Measurements from ENCODE around the gene IGFBP2.

The IGFBP2 gene

DNA sequence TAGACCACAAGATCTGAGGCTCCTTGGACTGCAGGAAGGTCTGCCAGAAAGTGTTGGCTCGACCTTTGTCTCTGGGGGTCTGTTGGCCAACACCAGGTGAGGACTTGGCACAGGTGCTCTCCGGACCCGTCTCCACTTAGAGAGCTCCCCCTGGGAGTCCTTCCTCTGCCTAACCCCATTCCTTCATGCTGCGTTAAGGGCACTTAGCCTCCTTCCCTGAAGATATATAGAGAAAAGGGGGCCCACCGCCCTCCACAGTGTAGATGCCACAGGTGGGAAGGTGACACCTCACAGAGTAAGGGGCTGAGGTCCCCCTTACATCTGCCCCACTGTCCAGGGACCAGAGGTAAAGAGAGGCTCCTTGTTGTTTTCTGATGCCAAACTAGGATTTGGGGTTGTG, 53.9 kb downstream of the IGFBP2 start:
- no peak for DNase-seq (ENCODE audit: low read depth)

DNA sequence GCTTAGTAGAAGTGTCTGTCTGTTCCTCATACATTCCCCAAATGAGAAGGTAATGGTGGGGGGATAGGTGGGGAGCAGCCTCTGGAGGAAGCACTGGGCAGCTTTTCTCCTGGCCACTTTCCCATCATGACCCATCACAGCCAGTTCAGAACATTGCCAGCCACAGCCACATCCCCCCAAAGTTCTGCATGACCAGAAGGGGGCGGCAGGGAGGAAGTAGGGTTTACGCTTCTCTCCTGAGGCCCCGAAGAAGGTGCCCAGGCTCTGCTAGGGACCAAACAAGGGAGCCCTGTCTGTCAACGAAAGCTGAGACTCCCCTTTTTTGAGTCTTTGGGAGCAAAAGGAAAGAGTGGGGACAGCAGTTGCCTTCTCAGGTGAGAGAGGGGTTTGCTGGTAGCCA, 54.4 kb downstream of the IGFBP2 start:
- DNase-seq (ENCODE audit: low read depth): no peak

DNA sequence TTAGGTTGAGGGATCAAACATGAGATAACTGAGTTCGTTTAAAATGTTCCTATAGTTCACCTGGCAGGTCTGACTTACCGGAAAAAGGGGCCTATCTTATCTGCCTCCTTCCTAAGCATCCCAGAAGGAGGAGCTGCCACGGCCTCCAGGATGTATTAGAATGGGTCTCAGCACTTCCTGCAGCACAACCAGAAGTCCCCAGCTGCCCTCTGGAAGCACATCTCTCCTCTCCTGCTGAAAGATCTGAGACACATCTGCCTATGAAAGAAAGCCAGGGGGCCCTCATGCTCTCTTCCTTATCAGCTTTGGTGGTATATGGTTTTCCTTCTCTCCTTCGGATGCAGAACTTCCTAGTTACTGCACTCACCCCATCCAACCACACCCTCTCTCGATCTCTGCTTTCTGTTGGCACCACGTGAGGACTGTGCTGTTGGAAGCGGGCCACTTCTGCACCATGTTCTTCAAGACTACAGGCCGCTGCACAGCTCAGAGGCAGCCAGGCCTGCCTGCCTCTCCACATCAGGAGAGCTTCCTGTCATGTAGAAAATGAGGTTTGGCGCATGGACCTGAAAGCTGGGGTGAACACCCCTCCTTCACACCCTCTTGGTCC, 55.6 kb downstream of the IGFBP2 start:
- DNase-seq (ENCODE audit: low read depth): no peak

DNA sequence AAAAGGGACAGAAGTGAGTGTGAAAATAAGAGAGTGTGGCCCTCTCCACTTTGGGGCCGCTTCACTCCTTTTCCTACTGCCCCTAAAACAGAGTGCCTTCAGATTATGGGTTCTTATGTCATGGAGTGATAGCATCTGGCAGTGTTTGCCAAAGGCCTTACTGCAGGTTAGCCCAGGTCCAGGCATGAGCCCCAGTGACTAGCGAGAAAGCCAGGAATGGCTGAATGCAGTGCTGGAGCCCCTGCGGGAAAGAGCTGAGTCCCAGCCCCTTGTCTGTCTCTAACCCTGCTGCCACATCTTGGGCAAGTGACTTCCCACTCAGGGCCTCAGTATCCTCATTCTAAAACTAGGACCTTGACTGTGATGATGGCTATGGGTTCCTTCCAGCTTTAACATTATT, 56.2 kb downstream of the IGFBP2 start:
- DNase-seq (ENCODE audit: low read depth): no peak

DNA sequence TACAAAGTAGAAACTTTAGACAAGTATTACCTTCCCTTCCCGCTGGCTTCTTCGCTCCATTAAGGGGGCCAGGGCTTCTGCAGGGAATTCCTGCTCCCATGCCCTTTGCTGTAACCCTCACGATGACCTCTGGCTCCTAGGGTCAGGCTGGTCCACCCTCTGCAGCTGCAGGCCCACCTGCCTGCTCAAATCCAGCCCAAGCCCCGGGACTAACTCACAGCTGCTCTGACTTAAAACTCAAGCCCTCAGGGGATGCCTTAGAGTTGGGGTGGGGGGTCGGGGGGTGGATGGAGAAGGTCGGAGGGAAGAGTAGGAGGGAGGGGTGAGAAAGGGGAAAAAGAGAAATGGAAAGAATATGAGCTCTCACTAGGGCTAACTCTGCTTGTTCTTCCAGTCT, 57.2 kb downstream of the IGFBP2 start:
- DNase-seq (ENCODE audit: low read depth): no peak

DNA sequence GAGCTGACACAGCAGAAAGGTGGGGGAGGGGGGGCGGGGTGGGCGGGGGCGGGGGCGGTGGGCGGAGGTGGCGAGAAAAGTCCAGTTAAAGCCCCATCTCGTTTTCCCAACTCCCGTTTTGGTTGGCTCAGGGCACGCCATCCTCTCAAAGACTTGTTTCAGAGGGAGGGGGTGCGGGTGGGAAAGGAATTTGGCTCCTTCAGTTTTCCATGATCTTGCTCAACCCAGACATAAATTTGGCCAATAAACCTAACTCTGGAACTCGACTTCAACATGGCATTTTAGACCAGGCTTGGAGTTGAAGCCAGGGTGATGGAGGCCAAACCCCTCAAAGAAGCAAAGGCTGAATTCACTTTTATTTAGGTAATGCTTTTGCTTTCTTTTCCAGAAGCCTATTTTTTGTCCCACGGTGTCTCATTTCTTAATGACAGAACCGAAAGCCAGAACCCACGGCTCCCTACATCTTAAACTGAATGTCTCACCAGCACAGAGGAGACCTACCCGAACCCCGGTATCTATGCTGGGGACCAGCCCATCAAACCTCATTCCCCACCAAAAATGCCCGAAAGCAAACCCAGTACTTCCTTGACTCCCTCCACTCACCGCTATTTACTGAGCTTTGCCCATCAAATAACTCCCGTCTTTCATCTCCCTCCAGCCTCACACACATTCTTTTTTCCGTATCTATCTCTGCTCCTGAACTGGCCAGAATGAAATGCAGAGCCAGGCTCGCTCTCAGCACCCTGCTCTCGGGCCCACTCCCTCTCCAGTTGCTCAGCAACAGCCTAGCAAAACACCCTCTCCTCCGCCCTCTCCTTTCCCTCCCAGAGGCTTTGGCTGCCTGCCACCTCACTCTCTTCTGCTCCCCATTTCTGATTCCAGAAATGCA, 57.9 kb downstream of the IGFBP2 start:
- no peak for DNase-seq (ENCODE audit: low read depth)

DNA sequence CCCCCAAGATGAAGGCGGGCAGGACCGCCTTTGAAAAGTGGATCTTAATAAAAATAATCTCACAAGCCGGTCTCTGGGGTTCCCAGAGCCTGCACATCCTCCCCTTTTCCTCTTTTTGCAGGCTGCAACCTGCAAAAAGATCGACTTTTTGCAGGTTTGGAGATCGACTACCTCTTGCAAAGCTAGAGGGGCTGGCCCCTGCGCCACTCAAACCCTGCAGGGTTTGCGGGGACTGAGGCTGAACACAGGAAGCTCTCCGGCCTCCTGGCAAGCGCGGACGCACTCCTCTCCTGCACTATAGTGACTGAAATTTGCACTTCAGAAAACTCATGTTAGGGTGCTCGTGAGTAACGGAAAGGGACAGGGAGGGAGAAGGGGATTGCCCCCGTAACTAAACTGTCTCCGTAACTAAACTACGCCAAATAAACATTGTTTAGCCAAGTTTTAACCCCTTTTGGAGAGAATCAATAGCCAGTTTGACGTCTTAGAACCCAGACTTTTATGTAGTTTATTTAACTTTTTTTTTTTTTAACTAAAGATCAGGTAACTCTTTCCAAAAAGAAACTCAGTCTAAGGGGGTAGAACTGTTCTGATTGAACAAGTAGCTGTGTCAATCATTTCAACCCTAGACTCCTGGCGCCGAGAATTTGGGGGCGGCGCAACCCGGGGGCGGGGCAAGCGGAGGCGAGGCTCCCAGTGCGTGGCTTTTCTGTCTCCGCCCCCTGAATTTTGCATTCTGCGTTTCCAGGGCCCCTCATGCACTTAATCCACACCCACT, 59.6 kb downstream of the IGFBP2 start:
- peak; percentile 43 for DNase-seq (ENCODE audit: low read depth)

DNA sequence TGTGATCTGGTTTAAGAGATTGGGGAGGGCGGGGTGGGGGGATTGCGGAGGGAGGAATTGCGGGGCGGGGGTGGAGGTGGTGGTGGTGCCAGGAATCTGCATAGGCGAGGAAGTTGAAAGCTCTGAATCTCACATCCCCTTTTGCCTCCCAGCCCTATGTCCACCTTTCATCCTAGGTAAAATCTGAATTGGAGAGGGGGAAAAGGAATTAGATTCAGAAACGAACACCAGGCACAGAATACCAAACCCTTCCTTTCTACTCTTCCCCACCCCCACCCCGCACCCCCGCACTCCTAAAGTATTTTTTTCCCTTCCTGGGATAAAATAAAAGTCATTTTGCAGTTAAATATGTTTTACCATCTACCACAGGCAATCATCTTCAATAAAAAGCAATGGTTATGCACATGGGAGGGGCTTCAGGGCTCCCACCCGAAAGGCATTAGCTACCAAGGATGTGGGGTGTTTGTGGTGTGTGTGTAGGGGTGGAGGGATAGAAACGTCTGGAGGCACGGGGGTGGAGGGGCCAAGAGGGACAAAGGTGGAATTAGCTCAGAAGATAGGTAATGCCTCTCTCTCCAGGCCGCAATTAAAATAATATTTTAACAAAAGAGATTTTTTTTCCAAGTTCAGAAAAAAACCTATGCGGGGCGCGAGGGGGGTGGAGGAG, 60.3 kb downstream of the IGFBP2 start:
- DNase-seq (ENCODE audit: low read depth): no peak

DNA sequence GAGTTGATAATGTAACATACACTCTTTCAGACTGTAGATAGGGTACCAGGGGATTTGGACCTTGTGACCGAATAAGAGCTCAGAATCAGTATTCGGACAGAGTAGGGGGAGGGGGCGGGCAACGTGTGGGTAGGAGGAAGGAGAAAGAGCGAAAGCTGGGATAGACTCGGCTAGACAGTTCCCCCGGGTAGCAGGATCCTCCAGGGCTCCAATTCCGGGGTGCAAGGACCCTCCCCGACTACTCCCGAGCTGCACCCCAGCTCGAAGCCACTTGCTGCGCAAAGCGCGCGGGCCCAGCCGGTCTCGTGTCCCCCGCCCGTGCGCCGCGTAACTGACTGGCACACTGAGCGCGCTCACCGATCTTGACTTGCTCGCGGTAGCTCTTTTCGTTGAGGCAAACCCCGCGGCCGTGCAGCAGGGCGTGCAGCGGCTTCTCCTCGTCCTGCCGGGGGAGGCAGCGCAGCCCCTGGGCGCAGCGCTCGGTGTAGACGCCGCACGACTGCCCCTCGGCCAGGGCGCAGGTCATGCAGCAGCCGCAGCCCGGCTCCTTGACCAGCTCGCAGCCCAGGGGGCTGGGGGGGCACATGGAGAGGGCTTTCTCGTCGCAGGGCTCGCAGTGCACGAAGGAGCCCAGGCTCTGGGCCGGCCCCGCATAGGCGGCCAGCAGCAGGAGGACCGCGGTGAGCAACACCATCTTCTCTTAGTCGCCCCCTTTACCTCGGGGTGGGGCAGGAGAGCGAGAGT, 61.0 kb downstream of the IGFBP2 start:
- no peak for DNase-seq (ENCODE audit: low read depth)

DNA sequence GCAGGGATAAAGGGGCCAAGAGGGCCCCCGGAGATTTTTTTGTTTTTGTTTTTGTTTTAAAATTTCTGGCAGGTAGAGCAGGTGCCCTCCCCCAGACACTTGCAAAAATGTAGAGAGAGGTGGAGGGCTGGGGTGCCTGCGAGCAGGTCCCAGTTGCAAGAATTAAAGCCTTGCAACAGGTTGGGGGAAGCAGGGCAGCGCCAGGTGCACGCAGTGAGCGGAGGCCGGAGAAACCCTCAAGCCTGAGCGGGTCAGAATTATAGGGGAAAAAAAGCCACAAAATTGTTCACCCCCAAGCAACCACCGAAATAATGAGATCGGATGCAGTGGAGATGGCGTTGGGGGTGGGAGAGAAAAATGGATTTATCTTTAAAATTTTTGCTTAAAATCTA, 61.6 kb downstream of the IGFBP2 start:
- no peak for DNase-seq (ENCODE audit: low read depth)

DNA sequence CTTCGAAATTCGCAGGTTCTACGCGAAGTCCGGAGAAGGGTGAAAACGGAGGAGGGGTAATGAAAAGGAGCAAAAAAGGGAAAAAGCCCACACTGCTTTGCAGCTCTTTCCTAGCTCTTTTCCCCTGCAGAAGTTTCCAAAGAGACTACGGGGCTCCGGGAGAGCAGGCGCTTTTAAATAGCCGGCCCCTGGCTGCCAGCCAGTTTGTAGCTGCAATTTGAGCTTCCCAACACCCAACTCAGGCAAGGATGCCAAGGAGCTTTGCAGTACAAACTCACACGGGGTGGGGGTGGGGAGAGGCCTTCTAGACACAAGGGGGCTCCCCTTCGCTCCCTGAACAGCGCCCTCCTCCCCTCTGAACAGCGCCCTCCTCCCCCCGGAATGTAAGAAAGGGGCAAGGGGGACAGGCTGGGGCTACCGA, 62.2 kb downstream of the IGFBP2 start, which contains the start of gene IGFBP5:
IGFBP5 (minus strand) TSS at position 149 of the 421 bp plus-strand sequence. CDS start 774 bp downstream, outside the sequence.
- DNase-seq (ENCODE audit: low read depth): no peak

DNA sequence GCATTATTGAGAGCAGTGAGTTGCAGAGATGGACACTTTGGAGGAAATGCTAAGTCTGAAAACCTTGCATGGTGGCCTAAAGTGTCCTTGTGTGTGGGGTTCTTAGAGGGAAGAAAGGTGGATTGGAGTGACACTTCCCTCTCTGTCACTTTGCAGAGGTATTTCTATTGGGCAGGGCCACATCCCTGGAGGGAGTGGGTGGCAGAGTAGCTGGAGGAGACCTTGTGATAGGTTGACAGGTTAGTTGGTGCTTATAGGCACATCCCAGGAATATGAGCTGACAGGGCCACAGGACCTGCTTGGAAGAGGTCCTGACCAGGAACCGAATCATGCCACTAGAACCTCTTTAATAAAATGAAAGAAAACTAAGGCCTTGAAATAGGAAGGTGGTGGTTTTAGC, 63.1 kb downstream of the IGFBP2 start:
- no peak for DNase-seq (ENCODE audit: low read depth)

DNA sequence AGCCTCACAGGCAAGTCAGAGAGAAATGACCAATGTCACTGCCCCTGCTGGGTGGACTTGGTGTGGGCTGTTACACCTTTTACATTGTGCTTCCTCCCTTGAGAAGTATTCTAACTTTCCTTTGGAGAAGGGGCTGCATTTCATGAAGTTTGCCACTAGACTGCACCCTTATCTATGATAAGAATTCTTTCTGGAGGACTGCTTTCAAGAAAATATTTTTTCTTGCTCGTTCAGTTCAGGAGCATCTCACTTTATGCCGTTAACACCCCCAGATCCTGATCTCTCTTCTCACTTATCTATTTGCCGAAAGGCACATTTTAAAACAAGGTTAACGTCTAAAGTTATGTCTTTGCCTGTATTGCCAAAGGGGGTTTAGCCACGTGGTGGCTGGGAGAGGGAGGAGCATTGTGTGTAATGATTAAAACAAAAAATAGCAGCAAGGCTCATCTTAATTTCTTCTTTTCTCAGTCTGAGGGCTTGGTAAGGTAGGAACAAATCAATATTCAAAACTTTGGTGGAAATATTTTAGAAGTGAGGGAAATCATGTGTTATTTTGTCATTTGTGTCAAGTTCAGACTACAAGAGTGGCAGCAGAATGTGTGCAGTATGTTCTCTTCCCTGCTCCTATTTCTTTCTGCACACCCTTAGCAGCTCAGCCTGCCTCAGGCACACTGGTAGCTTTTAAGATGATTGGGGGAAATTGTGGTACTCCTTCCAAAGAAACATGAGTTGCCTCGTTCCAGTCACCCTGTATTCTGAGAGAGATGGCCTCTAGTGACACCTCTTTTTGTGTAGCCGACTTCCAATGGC, 63.7 kb downstream of the IGFBP2 start:
- DNase-seq (ENCODE audit: low read depth): no peak

DNA sequence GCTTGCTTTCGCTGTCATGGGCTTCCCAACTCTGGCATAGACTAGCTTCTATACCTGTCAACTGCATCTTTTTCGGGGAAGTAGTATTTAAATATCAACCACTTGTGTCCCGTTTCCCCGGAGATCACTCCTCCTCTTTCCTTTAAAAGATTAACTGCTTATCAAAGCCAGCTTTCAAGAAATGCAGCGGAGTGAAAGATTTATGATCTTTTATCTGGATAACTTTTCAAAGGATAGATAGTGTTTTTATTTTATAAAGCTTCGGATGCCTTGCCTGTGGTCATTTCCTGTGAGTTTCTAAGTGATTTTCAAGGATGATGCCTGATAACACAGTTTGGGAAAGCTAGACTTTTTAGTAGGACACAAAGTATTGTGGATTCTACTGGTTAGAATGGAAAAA, 65.1 kb downstream of the IGFBP2 start:
- DNase-seq (ENCODE audit: low read depth): no peak

DNA sequence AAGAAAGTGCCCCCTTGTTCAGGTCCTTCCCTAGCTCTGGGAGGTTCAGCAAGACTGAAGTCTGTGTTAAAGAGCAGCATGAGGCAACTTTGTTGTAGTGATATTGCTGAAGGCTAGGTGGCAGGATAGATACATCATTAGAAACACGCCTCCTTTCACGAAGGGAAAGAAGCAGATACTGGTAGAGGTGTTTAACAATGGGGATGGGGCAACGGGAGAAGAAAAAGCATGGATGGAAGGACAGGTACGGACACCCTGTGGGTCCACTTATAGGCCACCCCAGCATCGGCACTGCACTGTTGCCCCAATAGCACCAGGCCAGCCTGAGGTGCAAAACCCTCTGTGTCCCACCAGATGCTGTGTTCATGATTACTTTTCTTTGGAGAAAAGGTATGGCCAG, 65.7 kb downstream of the IGFBP2 start:
- DNase-seq (ENCODE audit: low read depth): no peak

DNA sequence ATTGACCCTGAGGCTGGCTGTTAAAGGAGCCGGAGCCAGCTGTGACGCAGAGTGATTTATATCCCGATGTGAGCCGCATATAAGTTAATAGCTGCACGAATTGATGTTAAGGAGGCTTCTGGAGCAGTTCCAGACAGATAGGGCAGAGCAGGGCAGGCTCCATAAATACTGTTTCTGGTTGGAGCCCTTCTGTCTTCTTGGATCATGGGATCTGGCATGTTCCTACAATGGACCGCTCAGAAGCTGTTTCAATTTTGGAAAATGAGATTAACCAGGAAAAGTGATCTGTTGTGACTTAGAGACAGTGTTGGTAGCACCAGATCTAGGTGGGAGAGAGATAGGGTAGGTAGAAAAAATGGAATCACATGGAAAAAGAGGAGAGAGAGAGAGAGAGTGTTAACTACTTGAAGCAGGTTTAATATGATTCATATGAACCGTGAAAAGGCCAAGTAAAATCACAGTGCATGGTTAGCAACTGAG, 66.9 kb downstream of the IGFBP2 start:
- DNase-seq (ENCODE audit: low read depth): no peak

DNA sequence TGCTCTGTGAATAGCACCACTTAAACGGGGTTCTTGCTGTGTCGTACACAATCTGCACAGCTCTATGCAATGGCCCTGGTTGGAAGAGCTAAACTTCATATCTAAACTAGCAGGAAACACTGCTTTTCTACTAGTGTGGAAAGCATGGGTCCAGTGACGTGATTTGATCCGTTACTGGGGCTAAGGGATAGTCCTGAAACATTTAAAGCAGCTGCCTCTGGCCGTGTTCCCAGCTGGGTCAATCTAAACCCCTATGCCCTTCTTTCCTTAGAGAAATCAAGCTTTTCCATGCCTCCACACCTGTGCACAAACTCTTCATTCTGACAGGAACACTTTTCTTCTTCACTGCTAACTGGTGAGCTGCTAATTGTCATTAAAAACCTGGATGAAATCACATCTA, 67.6 kb downstream of the IGFBP2 start:
- no peak for DNase-seq (ENCODE audit: low read depth)

DNA sequence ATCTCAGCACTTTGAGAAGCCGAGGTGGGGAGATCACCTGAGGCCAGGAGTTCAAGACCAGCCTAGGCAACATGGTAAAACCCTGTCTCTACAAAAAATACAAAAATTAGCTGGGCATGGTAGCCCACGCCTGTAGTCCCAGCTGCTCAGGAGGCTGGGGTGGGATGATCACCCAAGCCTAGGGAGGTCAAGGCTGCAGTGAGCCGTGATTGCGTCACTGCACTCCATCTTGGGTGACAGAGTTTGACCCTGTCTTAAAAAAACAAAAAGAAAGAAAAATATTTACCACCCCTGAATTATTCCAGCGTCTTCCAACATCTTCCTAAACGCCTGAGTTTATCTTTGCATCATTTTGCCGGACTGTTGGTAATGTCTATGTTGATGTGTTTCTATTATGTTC, 68.3 kb downstream of the IGFBP2 start:
- DNase-seq (ENCODE audit: low read depth): no peak

DNA sequence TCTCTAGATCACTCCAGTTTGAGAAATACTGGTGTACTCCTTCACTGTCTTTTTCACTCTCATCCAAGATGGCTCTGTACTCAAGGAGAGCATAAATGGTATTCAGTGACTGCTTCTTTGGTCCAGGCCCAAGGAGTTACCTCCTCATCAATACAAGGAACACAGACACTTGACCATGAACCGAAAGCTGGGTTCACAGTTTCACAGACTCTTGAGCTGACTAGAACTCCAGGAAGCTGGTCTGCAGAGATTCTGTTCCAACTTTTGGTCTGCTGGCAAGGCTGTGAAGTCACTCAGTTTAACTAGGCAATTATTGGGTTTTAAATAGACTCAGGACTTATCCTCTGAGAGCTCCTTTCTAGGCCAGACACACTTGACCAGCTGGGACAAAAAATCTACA, 69.5 kb downstream of the IGFBP2 start:
- DNase-seq (ENCODE audit: low read depth): no peak

DNA sequence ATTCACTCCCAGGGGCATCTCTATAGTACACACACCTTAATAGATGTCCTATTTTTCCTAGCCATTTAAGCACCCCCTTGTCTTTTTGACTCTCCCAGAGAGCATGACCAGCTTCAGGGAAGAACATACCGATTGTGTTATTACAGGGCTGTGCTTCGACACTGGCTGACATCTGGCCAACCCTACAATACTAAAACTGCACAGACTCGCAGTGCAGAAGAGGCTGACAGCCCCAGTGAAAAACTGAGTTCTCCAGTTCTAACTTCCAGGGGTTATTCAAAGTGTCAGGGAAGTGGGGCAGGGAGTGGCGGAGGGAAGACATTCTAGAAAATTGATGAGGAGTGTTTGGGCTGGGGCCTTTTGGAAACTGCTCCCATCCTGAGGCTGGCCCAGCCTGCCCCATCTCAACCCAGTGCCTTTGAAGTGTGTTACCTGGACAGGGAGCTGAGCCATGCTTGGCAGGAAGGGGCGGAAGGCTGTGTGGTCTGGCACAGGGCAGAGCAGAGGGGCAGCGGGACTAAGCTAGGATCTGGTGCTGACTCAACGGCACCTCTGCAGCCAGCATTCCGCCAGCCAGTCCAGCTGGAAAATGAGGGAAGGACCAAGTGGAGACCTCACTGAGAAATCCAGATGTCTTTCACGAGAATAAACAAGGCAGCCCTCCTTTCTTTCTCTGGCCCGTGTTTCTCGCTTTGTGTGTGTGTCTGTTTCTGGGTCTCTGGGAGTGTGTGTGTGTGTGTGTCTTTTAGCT, 77.5 kb downstream of the IGFBP2 start:
- DNase-seq (ENCODE audit: low read depth): no peak
